MM.1S (cell line): ENCODE data around the gene TADA2B.

Experiments used
- DNase-seq: peaks from one replicate; pipeline ENCODE4 v3.0.0-alpha.2; 2015
- H2AFZ ChIP-seq: fragments of 300-600 bp; sonication (generic); 2 replicates; pipeline ENCODE4 v1.6.0; 2016; ENCODE audit warnings: antibody characterized with exemption, low read length
- H3F3A ChIP-seq: fragments of 300-600 bp; sonication (generic); 2 replicates; pipeline ENCODE4 v1.6.1; 2016; ENCODE audit warnings: mild to moderate bottlenecking, antibody characterized with exemption, low read length, moderate library complexity, mixed read lengths; ENCODE audit not compliant: insufficient read depth
- H3K27ac ChIP-seq: fragments of 300-600 bp; sonication (generic); 2 replicates; pipeline ENCODE4 v1.5.1; 2016; ENCODE audit warnings: mild to moderate bottlenecking, low read length
- H3K27me3 ChIP-seq: fragments of 300-600 bp; sonication (generic); replicated peaks from 2 replicates; pipeline ENCODE4 v1.6.0; 2016; ENCODE audit warnings: low read length; ENCODE audit not compliant: insufficient read depth
- H3K36me3 ChIP-seq: fragments of 300-600 bp; sonication (generic); replicated peaks from 2 replicates; pipeline ENCODE4 v1.6.1; 2016; ENCODE audit warnings: mild to moderate bottlenecking, low read length, mixed read lengths; ENCODE audit not compliant: insufficient read depth
- H3K4me1 ChIP-seq: fragments of 300-600 bp; sonication (generic); 2 replicates; pipeline ENCODE4 v1.6.1; 2016; ENCODE audit warnings: low read length, mixed read lengths
- H3K4me2 ChIP-seq: fragments of 300-600 bp; sonication (generic); 2 replicates; pipeline ENCODE4 v1.6.0; 2016; ENCODE audit warnings: low read depth, low read length
- H3K4me3 ChIP-seq: fragments of 300-600 bp; sonication (generic); 2 replicates; pipeline ENCODE4 v1.5.1; 2016; ENCODE audit warnings: low read length, mixed read lengths
- H3K79me2 ChIP-seq: fragments of 300-600 bp; sonication (generic); 2 replicates; pipeline ENCODE4 v1.6.1; 2016; ENCODE audit warnings: mixed run types, low read length, mixed read lengths
- H3K9ac ChIP-seq: fragments of 300-600 bp; sonication (generic); 2 replicates; pipeline ENCODE4 v1.6.1; 2016; ENCODE audit warnings: low read length, mixed read lengths
- H3K9me2 ChIP-seq: fragments of 300-600 bp; sonication (generic); replicated peaks from 2 replicates; pipeline ENCODE4 v1.6.1; 2016; ENCODE audit warnings: mild to moderate bottlenecking, low read length, mixed read lengths; ENCODE audit not compliant: insufficient read depth
- H3K9me3 ChIP-seq: fragments of 300-600 bp; sonication (generic); replicated peaks from 2 replicates; pipeline ENCODE4 v1.6.1; 2016; ENCODE audit warnings: mild to moderate bottlenecking, low read length, mixed read lengths; ENCODE audit not compliant: insufficient read depth
- H4K20me1 ChIP-seq: fragments of 300-600 bp; sonication (generic); 2 replicates; pipeline ENCODE4 v1.6.1; 2016; ENCODE audit warnings: mild to moderate bottlenecking, low read length, moderate library complexity, mixed read lengths; ENCODE audit not compliant: insufficient read depth
- CTCF ChIP-seq: fragments of 300-600 bp; sonication (generic); IDR thresholded peaks from 2 replicates; pipeline ENCODE4 v1.5.1; 2016; ENCODE audit warnings: antibody characterized with exemption, low read length, mixed read lengths
- EZH2 ChIP-seq: fragments of 300-600 bp; sonication (generic); optimal IDR thresholded peaks from 2 replicates; pipeline ENCODE3; 2017; ENCODE audit warnings: low read depth, mild to moderate bottlenecking, antibody characterized with exemption, low read length, mixed read lengths
- EZH2phosphoT487 ChIP-seq: fragments of 300-600 bp; sonication (generic); IDR thresholded peaks from 2 replicates; pipeline ENCODE4 v1.6.1; 2018; ENCODE audit warnings: antibody characterized with exemption, low read length

Gene TADA2B

GRCh38 chr4:7017446-7018048 lies 25.6 kb upstream of the TADA2B start:
- no peak overlapping the region for H2AFZ ChIP-seq
- H3K79me2 ChIP-seq: peaks cover 58% of the 10 kb centered on the region
- no peak overlapping the region for H3K9ac ChIP-seq
- DNase-seq: no peak
- H3F3A ChIP-seq: no peaks in the 10 kb centered on the region
- H3K9me2 ChIP-seq: no peaks in the 10 kb centered on the region
- H3K36me3 ChIP-seq: peaks cover 18% of the 10 kb centered on the region
- H3K4me1 ChIP-seq: peaks cover 11% of the 10 kb centered on the region
- no peaks in the 10 kb centered on the region for H4K20me1 ChIP-seq
- H3K9me3 ChIP-seq: no peaks in the 10 kb centered on the region
- no peak overlapping the region for H3K4me3 ChIP-seq
- no peak overlapping the region for H3K27ac ChIP-seq
- H3K4me2 ChIP-seq: no peak overlapping the region
- TF ChIP-seq EZH2phosphoT487: no peak
- H3K27me3 ChIP-seq: no peaks in the 10 kb centered on the region

GRCh38 chr4:7018281-7018680 lies 24.9 kb upstream of the TADA2B start:
- H3K27me3 ChIP-seq: no peaks in the 10 kb centered on the region
- H3K9ac ChIP-seq: no peak overlapping the region
- H3K4me3 ChIP-seq: no peak overlapping the region
- DNase-seq: no peak
- H3K9me2 ChIP-seq: no peaks in the 10 kb centered on the region
- H3K4me1 ChIP-seq: peaks cover 9% of the 10 kb centered on the region
- no peak overlapping the region for H2AFZ ChIP-seq
- H4K20me1 ChIP-seq: no peaks in the 10 kb centered on the region
- no peaks in the 10 kb centered on the region for H3F3A ChIP-seq
- H3K27ac ChIP-seq: no peak overlapping the region
- H3K9me3 ChIP-seq: no peaks in the 10 kb centered on the region
- peaks cover 57% of the 10 kb centered on the region for H3K79me2 ChIP-seq
- peaks cover 11% of the 10 kb centered on the region for H3K36me3 ChIP-seq
- TF ChIP-seq EZH2 (no peak), CTCF (no peak), EZH2phosphoT487 (no peak)
- H3K4me2 ChIP-seq: no peak overlapping the region

GRCh38 chr4:7019367-7019766 lies 23.8 kb upstream of the TADA2B start:
- Histone ChIP-seq H3K27me3 (no peaks in the 10 kb centered on the region), H3K27ac (no peak overlapping the region), H3K79me2 (peaks cover 56% of the 10 kb centered on the region), H3K4me3 (no peak overlapping the region), H3K4me1 (peaks cover 3% of the 10 kb centered on the region), H3K9ac (no peak overlapping the region), H4K20me1 (no peaks in the 10 kb centered on the region), H3K36me3 (peaks cover 10% of the 10 kb centered on the region), H3K9me3 (no peaks in the 10 kb centered on the region), H2AFZ (no peak overlapping the region), H3K9me2 (no peaks in the 10 kb centered on the region), H3K4me2 (no peak overlapping the region), H3F3A (no peaks in the 10 kb centered on the region)
- no peak for TF ChIP-seq EZH2
- DNase-seq: no peak

GRCh38 chr4:7020290-7020689 lies 22.9 kb upstream of the TADA2B start:
- TF ChIP-seq CTCF (no peak), EZH2phosphoT487 (no peak), EZH2 (no peak)
- no peak overlapping the region for H3K9ac ChIP-seq
- H3K27me3 ChIP-seq: no peaks in the 10 kb centered on the region
- no peaks in the 10 kb centered on the region for H3K4me1 ChIP-seq
- H3K27ac ChIP-seq: no peak overlapping the region
- H4K20me1 ChIP-seq: no peaks in the 10 kb centered on the region
- H3K9me2 ChIP-seq: no peaks in the 10 kb centered on the region
- no peak overlapping the region for H3K4me2 ChIP-seq
- peaks cover 51% of the 10 kb centered on the region for H3K79me2 ChIP-seq
- H3F3A ChIP-seq: no peaks in the 10 kb centered on the region
- peaks cover 7% of the 10 kb centered on the region for H3K36me3 ChIP-seq
- no peak overlapping the region for H2AFZ ChIP-seq
- H3K4me3 ChIP-seq: no peak overlapping the region
- no peaks in the 10 kb centered on the region for H3K9me3 ChIP-seq
- DNase-seq: no peak
